ENCODE data around the gene DCP1A. TPM values are rescaled to one million over a fixed set of nuclear protein-coding genes. Genes with fewer than 3 reads are reported as not detected.

The DCP1A gene
- total and polyA plus RNA-seq, 9 of the 15 experiments (the other 6 are each of a cell fraction or from before 2014, with no cell fraction given), result 6.6 to 33.7 (median 13.3) TPM

DNA sequence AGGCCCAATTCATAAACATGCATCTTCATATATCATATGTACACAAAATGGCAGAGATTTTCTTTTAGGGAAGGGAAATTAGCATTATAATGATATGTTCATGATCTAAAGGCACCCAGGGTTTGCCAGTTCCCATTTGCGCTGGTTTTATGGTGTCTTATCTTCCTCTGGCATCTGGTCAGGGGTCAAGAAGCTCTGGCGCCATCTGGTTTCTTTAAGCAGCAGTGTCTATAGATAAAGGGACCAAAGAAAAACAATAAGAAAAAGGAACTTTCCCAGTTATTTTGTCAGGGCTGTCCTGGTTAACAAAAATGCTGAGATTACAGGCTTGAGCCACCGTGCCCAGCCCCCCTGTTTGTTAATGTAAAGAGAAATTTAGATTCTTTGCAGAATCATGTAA is 3.3 kb upstream of the DCP1A start (continued):
- TF ChIP-seq, protein P1, sequence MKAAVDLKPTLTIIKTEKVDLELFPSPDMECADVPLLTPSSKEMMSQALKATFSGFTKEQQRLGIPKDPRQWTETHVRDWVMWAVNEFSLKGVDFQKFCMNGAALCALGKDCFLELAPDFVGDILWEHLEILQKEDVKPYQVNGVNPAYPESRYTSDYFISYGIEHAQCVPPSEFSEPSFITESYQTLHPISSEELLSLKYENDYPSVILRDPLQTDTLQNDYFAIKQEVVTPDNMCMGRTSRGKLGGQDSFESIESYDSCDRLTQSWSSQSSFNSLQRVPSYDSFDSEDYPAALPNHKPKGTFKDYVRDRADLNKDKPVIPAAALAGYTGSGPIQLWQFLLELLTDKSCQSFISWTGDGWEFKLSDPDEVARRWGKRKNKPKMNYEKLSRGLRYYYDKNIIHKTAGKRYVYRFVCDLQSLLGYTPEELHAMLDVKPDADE (conservative IDR thresholded peaks at IDR 0.05; ENCODE audit: control insufficient read depth, low read depth, low read length), result no peak
- no peak for TF ChIP-seq NFATC3 (IDR thresholded peaks at IDR 0.05)
- TF ChIP-seq POLR2A (conservative IDR thresholded peaks at IDR 0.05), result no peak
- TF ChIP-seq MTA2 (IDR thresholded peaks at IDR 0.05; ENCODE audit: low read depth), result peak; percentile 96
- no peak for TF ChIP-seq IRF2 (CRISPR knock-in tag; IDR thresholded peaks at IDR 0.05)
- TF ChIP-seq, protein P2, sequence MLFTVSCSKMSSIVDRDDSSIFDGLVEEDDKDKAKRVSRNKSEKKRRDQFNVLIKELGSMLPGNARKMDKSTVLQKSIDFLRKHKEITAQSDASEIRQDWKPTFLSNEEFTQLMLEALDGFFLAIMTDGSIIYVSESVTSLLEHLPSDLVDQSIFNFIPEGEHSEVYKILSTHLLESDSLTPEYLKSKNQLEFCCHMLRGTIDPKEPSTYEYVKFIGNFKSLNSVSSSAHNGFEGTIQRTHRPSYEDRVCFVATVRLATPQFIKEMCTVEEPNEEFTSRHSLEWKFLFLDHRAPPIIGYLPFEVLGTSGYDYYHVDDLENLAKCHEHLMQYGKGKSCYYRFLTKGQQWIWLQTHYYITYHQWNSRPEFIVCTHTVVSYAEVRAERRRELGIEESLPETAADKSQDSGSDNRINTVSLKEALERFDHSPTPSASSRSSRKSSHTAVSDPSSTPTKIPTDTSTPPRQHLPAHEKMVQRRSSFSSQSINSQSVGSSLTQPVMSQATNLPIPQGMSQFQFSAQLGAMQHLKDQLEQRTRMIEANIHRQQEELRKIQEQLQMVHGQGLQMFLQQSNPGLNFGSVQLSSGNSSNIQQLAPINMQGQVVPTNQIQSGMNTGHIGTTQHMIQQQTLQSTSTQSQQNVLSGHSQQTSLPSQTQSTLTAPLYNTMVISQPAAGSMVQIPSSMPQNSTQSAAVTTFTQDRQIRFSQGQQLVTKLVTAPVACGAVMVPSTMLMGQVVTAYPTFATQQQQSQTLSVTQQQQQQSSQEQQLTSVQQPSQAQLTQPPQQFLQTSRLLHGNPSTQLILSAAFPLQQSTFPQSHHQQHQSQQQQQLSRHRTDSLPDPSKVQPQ (CRISPR knock-in tag; IDR thresholded peaks at IDR 0.05; ENCODE audit: borderline replicate concordance), result no peak
- TF ChIP-seq, protein P3, sequence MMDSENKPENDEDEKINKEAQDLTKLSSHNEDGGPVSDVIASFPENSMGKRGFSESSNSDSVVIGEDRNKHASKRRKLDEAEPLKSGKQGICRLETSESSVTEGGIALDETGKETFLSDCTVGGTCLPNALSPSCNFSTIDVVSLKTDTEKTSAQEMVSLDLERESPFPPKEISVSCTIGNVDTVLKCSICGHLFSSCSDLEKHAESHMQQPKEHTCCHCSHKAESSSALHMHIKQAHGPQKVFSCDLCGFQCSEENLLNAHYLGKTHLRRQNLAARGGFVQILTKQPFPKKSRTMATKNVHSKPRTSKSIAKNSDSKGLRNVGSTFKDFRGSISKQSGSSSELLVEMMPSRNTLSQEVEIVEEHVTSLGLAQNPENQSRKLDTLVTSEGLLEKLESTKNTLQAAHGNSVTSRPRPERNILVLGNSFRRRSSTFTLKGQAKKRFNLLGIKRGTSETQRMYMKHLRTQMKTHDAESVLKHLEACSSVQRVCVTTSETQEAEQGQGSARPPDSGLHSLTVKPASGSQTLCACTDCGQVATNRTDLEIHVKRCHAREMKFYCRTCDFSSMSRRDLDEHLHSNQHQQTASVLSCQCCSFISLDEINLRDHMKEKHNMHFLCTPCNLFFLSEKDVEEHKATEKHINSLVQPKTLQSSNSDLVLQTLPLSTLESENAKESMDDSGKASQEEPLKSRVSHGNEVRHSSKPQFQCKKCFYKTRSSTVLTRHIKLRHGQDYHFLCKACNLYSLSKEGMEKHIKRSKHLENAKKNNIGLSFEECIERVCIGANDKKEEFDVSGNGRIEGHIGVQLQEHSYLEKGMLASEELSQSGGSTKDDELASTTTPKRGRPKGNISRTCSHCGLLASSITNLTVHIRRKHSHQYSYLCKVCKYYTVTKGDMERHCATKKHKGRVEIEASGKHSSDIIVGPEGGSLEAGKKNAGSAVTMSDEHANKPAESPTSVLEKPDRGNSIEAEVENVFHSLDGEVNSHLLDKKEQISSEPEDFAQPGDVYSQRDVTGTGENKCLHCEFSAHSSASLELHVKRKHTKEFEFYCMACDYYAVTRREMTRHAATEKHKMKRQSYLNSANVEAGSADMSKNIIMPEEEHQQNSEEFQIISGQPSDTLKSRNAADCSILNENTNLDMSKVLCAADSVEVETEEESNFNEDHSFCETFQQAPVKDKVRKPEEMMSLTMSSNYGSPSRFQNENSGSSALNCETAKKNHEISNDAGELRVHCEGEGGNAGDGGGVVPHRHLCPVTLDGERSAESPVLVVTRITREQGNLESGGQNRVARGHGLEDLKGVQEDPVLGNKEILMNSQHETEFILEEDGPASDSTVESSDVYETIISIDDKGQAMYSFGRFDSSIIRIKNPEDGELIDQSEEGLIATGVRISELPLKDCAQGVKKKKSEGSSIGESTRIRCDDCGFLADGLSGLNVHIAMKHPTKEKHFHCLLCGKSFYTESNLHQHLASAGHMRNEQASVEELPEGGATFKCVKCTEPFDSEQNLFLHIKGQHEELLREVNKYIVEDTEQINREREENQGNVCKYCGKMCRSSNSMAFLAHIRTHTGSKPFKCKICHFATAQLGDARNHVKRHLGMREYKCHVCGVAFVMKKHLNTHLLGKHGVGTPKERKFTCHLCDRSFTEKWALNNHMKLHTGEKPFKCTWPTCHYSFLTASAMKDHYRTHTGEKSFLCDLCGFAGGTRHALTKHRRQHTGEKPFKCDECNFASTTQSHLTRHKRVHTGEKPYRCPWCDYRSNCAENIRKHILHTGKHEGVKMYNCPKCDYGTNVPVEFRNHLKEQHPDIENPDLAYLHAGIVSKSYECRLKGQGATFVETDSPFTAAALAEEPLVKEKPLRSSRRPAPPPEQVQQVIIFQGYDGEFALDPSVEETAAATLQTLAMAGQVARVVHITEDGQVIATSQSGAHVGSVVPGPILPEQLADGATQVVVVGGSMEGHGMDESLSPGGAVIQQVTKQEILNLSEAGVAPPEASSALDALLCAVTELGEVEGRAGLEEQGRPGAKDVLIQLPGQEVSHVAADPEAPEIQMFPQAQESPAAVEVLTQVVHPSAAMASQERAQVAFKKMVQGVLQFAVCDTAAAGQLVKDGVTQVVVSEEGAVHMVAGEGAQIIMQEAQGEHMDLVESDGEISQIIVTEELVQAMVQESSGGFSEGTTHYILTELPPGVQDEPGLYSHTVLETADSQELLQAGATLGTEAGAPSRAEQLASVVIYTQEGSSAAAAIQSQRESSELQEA (IDR thresholded peaks at IDR 0.05; ENCODE audit: low read depth), result no peak
- 0 out of 2 replicates have a peak, but pooled peaks have one; percentile 34 for TF ChIP-seq DMBX1 (CRISPR knock-in tag; IDR thresholded peaks at IDR 0.05; ENCODE audit: borderline replicate concordance)
- no peak for TF ChIP-seq ZNF146 (CRISPR knock-in tag; IDR thresholded peaks at IDR 0.05; ENCODE audit: unreplicated experiment)
- 0 out of 2 replicates have a peak, but pooled peaks have one; percentile 33 for TF ChIP-seq SP1 (CRISPR knock-in tag; IDR thresholded peaks at IDR 0.05)
- no peak for TF ChIP-seq TFAM (CRISPR knock-in tag; conservative IDR thresholded peaks at IDR 0.05)
- TF ChIP-seq GTF2A2 (tag; IDR thresholded peaks at IDR 0.05), result no peak
- no peak for TF ChIP-seq ZNF75A (CRISPR knock-in tag; IDR thresholded peaks at IDR 0.05)
- TF ChIP-seq TAF1 (IDR thresholded peaks at IDR 0.05; ENCODE audit: control insufficient read depth, extremely low read depth, insufficient read depth, low read length, severe bottlenecking), result no peak
- no peak for TF ChIP-seq HDAC6 (IDR thresholded peaks at IDR 0.05; ENCODE audit: low read depth, low read length)
- TF ChIP-seq, protein P4, sequence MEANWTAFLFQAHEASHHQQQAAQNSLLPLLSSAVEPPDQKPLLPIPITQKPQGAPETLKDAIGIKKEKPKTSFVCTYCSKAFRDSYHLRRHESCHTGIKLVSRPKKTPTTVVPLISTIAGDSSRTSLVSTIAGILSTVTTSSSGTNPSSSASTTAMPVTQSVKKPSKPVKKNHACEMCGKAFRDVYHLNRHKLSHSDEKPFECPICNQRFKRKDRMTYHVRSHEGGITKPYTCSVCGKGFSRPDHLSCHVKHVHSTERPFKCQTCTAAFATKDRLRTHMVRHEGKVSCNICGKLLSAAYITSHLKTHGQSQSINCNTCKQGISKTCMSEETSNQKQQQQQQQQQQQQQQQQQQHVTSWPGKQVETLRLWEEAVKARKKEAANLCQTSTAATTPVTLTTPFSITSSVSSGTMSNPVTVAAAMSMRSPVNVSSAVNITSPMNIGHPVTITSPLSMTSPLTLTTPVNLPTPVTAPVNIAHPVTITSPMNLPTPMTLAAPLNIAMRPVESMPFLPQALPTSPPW (CRISPR knock-in tag; IDR thresholded peaks at IDR 0.05), result peak; percentile 46; the same call in 1 of the 2 replicates

All from K562 (cell line).